MCF 10A (cell line): ENCODE results near the gene SLAMF9. TPM values are rescaled to one million over a fixed set of nuclear protein-coding genes. Genes with fewer than 3 reads are reported as not detected.

ENCODE experiments used
- BruUV-seq: library from RNA; stranded (reverse); fragments of 400-500 nt; replicated peaks from 2 replicates; lab custom pipeline; 2021; lab: Mats Ljungman, UMichigan
- CTCF ChIA-PET: fragments of 300-600 bp; sonication (Branson Sonifier 250); formaldehyde crosslinking; extraction: SDS; loops from one replicate; lab custom pipeline; 2021; ENCODE audit warnings: antibody characterized with exemption, inconsistent platforms; lab: Yijun Ruan, JAX
- POLR2A ChIA-PET: fragments of 300-600, 350-650 bp; sonication (Branson Sonifier 250); formaldehyde crosslinking; extraction: SDS; loops from one replicate; lab custom pipeline; 2020; ENCODE audit warnings: antibody characterized with exemption, inconsistent platforms; lab: Yijun Ruan, JAX
- DNase-seq: peaks from one replicate; pipeline ENCODE4 v3.0.0-alpha.2; 2018; ENCODE audit not compliant: unreplicated experiment
- H3K27ac Mint-ChIP-seq: one replicate; pipeline ENCODE4 v1.8.0; 2022; ENCODE audit warnings: mild to moderate bottlenecking, low read depth, mixed read lengths; ENCODE audit not compliant: unreplicated experiment
- H3K27me3 Mint-ChIP-seq: one replicate; pipeline ENCODE4 v1.8.0; 2022; ENCODE audit warnings: mixed read lengths; ENCODE audit not compliant: insufficient read depth, unreplicated experiment
- H3K36me3 Mint-ChIP-seq: one replicate; pipeline ENCODE4 v1.8.0; 2022; ENCODE audit warnings: mild to moderate bottlenecking, moderate library complexity, mixed read lengths; ENCODE audit not compliant: insufficient read depth, unreplicated experiment
- H3K4me1 Mint-ChIP-seq: one replicate; pipeline ENCODE4 v1.8.0; 2022; ENCODE audit warnings: mixed read lengths; ENCODE audit not compliant: insufficient read depth, unreplicated experiment
- H3K4me3 Mint-ChIP-seq: one replicate; pipeline ENCODE4 v1.8.0; 2022; ENCODE audit warnings: mild to moderate bottlenecking, moderate library complexity, mixed read lengths; ENCODE audit not compliant: unreplicated experiment
- H3K9me3 Mint-ChIP-seq: one replicate; pipeline ENCODE4 v1.8.0; 2022; ENCODE audit warnings: mixed read lengths; ENCODE audit not compliant: unreplicated experiment
- intact Hi-C: fragments of 100-400 bp; cut with micrococcal nuclease; formaldehyde crosslinking; loops from 2 replicates; pipeline ENCODE4 v1.14.1; 2022
- total RNA-seq: library from RNA; stranded (reverse); gene quantifications from 2 replicates; pipeline ENCODE4 v1.2.3, GENCODE V29; 2022
- TF ChIP-seq, protein P1 (sequence below): fragments of 200-600 bp; IDR thresholded peaks from one replicate; pipeline ENCODE4 v1.8.0; 2022; ENCODE audit warnings: antibody characterized with exemption, mild to moderate bottlenecking; ENCODE audit not compliant: unreplicated experiment

Gene SLAMF9
- total RNA-seq, 1 experiment from 2014 or later: not detected

GRCh38 chr1:159919236-159919865 is 34.7 kb downstream of the SLAMF9 start:
- intact Hi-C loops: no loop called here
- H3K4me3 Mint-ChIP-seq: no peak overlapping the region
- no peaks in the 10 kb centered on the region for H3K27me3 Mint-ChIP-seq
- no TSS peak for BruUV-seq
- H3K27ac Mint-ChIP-seq: no peak overlapping the region
- peaks cover 68% of the 10 kb centered on the region for H3K36me3 Mint-ChIP-seq
- no peaks in the 10 kb centered on the region for H3K9me3 Mint-ChIP-seq
- TF ChIP-seq, protein P1, sequence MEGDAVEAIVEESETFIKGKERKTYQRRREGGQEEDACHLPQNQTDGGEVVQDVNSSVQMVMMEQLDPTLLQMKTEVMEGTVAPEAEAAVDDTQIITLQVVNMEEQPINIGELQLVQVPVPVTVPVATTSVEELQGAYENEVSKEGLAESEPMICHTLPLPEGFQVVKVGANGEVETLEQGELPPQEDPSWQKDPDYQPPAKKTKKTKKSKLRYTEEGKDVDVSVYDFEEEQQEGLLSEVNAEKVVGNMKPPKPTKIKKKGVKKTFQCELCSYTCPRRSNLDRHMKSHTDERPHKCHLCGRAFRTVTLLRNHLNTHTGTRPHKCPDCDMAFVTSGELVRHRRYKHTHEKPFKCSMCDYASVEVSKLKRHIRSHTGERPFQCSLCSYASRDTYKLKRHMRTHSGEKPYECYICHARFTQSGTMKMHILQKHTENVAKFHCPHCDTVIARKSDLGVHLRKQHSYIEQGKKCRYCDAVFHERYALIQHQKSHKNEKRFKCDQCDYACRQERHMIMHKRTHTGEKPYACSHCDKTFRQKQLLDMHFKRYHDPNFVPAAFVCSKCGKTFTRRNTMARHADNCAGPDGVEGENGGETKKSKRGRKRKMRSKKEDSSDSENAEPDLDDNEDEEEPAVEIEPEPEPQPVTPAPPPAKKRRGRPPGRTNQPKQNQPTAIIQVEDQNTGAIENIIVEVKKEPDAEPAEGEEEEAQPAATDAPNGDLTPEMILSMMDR: no peak
- no peak for DNase-seq
- POLR2A ChIA-PET: no interaction called here
- H3K4me1 Mint-ChIP-seq: peaks cover 72% of the 10 kb centered on the region
- CTCF ChIA-PET: interaction anchor here (1.5 to 52.4 kb wide), 3 partner anchors 17 to 86 kb away, joined by 13 to 1675 read pairs (median 97); no protein-coding TSS in a partner anchor

DNA sequence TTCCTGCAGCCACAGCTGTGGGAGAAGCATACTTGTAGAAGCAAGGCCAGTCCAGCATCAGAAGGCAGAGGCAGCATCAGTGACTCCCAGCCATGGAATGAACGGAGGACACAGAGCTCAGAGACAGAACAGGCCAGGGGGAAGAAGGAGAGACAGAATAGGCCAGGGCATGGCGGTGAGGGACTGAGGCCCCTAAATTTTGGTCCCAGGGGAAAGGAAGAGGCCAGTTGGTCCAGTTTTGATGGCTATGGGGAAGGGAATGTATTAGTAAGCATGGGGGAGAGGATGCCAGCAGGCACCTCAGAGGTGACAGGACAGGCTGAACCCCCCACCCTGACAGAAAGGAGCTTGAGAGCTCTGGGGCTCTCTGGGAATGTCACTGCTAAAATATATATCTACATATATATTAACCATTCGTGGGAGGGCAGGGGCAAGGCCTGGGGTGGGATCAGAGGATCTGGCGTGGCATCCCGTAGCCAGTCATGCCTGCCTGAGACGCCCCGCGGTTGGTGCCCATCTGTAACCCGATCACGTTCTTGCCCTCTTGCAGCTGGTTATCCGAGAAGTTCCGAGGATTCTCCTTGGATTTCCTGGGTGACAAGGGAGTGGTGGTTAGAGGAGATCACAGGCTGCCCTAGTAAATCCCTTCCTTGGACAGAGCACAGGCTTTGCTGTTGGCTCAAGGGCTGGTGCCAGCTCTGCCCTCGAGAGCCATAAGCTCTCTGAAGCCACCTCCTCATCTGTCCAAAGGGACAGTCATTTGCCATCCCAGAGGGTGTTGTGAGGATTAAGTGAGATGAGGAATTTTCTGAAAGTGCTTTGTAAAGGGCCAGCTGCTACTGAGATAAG is 35.5 kb downstream of the SLAMF9 start:
- POLR2A ChIA-PET: no interaction called here

GRCh38 chr1:159917533-159918351 is 36.3 kb downstream of the SLAMF9 start:
- no peaks in the 10 kb centered on the region for H3K9me3 Mint-ChIP-seq
- no peaks in the 10 kb centered on the region for H3K27me3 Mint-ChIP-seq
- ChIA-PET CTCF (interaction anchor here (1.1 to 52.4 kb wide), 5 partner anchors 11 to 129 kb away, joined by 3 to 1675 read pairs (median 5); no protein-coding TSS in a partner anchor), POLR2A (interaction anchor here (0.6 kb wide), 1 partner anchor 339 kb away, joined by 3 read pairs; no protein-coding TSS in a partner anchor)
- H3K27ac Mint-ChIP-seq: peak overlapping the region; percentile 92
- H3K36me3 Mint-ChIP-seq: peaks cover 61% of the 10 kb centered on the region
- H3K4me1 Mint-ChIP-seq: peaks cover 67% of the 10 kb centered on the region
- TF ChIP-seq, protein P1: no peak
- no TSS peak for BruUV-seq
- peak; percentile 32 for DNase-seq
- intact Hi-C loops: no loop called here
- H3K4me3 Mint-ChIP-seq: no peak overlapping the region

More for the DNA sequence above, 35.5 kb downstream of the SLAMF9 start:
- Mint-ChIP-seq H3K4me3 (no peak overlapping the region), H3K9me3 (no peaks in the 10 kb centered on the region), H3K27me3 (no peaks in the 10 kb centered on the region), H3K36me3 (peaks cover 66% of the 10 kb centered on the region), H3K27ac (peak overlapping the region; percentile 92), H3K4me1 (peaks cover 74% of the 10 kb centered on the region)
- no peak for DNase-seq
- CTCF ChIA-PET: interaction anchor here (0.7 to 52.4 kb wide), 4 partner anchors 26 to 128 kb away, joined by 3 to 1675 read pairs (median 50); no protein-coding TSS in a partner anchor
- intact Hi-C loops: no loop called here
- TSS peak; percentile 16 for BruUV-seq
- TF ChIP-seq, protein P1: no peak
